Prostate gland (tissue), 2 donors: Measurements from ENCODE around the gene CPOX. TPM values are rescaled to one million over a fixed set of nuclear protein-coding genes. Genes with fewer than 3 reads are reported as not detected.

ENCODE experiments used
- DNase-seq: peaks from one replicate; pipeline ENCODE4 v3.0.0-alpha.2; 2019; ENCODE audit warnings: low spot score
- H3K27ac ChIP-seq, 2 donors: fragments of 200-600 bp; sonication (generic); 2 replicates each; pipeline ENCODE4 v1.5.1; 2017 to 2019
- H3K27me3 ChIP-seq: fragments of 200-600 bp; sonication (generic); replicated peaks from 2 replicates; pipeline ENCODE4 v1.5.1; 2019; ENCODE audit not compliant: insufficient read depth
- H3K36me3 ChIP-seq, 2 donors: fragments of 200-600 bp; sonication (generic); 1 replicate in 1 of 2; 2 replicates in 1 of 2; pipeline versions ENCODE4 v1.5.1 to v1.8.1; 2017 to 2019
- H3K4me1 ChIP-seq: fragments of 200-600 bp; sonication (generic); replicated peaks from 2 replicates; pipeline ENCODE4 v1.5.1; 2019
- H3K4me3 ChIP-seq, 2 donors: fragments of 200-600 bp; sonication (generic); 2 replicates each; pipeline ENCODE4 v1.5.1; 2017 to 2019
- H3K9me3 ChIP-seq: fragments of 200-600 bp; sonication (generic); 2 replicates; pipeline ENCODE4 v1.5.1; 2017
- CTCF ChIP-seq, 4 experiments: fragments of 200-600 bp in 2 of 4; fragments of 450-650 bp in 2 of 4; sonication (generic) in 2 of 4; IDR thresholded peaks; 1 replicate in 3 of 4; 2 replicates in 1 of 4; pipeline ENCODE4 v1.5.1; 2016 to 2019; ENCODE audit warnings: antibody characterized with exemption in 4 of 4, mild to moderate bottlenecking in 2 of 4, moderate library complexity in 2 of 4
- POLR2A ChIP-seq: fragments of 450-650 bp; IDR thresholded peaks from one replicate; pipeline ENCODE4 v1.6.1; 2016; ENCODE audit warnings: antibody characterized with exemption, mild to moderate bottlenecking
- POLR2AphosphoS5 ChIP-seq: sonication (generic); formaldehyde crosslinking; IDR thresholded peaks from one replicate; pipeline ENCODE4 v1.6.1; 2017; ENCODE audit warnings: antibody characterized with exemption
- WGBS: methylation state at CpG from one replicate; pipeline ENCODE4 v1.1.5; 2018; 5-methylcytosine and 5-hydroxymethylcytosine counted together
- intact Hi-C: fragments of 100-400 bp; cut with DNase I; formaldehyde crosslinking; loops from one replicate; pipeline ENCODE4 v1.14.2; 2022
- total RNA-seq, 2 donors: library from RNA; depleted of rRNA; stranded (reverse); fragments of >200 nt; gene quantifications; one replicate each; pipeline ENCODE4 v1.1.0, GENCODE V29; 2016

CPOX gene
- total RNA-seq, 2 donors from 2014 or later, result 25.3 to 25.6 TPM

GRCh38 chr3:98554580-98554979 lies 38.8 kb downstream of the CPOX start:
- Histone ChIP-seq H3K9me3 (no peaks in the 10 kb centered on the region), H3K4me1 (no peaks in the 10 kb centered on the region), H3K4me3 (no peak overlapping the region), H3K36me3 (no peaks in the 10 kb centered on the region), H3K27ac (no peak overlapping the region), H3K27me3 (no peaks in the 10 kb centered on the region)
- no peak for DNase-seq
- intact Hi-C loops, result no loop called here
- WGBS, result 67% methylated on average over 2 of the region's 2 CpGs
- TF ChIP-seq CTCF (IDR thresholded peaks at IDR 0.05), result no peak
- no peak for TF ChIP-seq POLR2AphosphoS5
- no peak for TF ChIP-seq POLR2A

GRCh38 chr3:98553753-98554152 lies 39.7 kb downstream of the CPOX start:
- Histone ChIP-seq H3K9me3 (no peaks in the 10 kb centered on the region), H3K4me1 (no peaks in the 10 kb centered on the region), H3K36me3 (no peaks in the 10 kb centered on the region), H3K27me3 (no peaks in the 10 kb centered on the region), H3K4me3 (no peak overlapping the region), H3K27ac (no peak overlapping the region)
- intact Hi-C loops, result no loop called here
- 86% methylated on average over 2 of the region's 2 CpGs for WGBS
- no peak for DNase-seq
- TF ChIP-seq CTCF (IDR thresholded peaks at IDR 0.05) (no peak), POLR2AphosphoS5 (no peak), POLR2A (no peak)

GRCh38 chr3:98553021-98553563 lies 40.3 kb downstream of the CPOX start:
- Histone ChIP-seq H3K36me3 (no peaks in the 10 kb centered on the region), H3K4me3 (no peak overlapping the region), H3K4me1 (no peaks in the 10 kb centered on the region), H3K27ac (no peak overlapping the region), H3K9me3 (no peaks in the 10 kb centered on the region), H3K27me3 (no peaks in the 10 kb centered on the region)
- WGBS, result 32% methylated on average over 6 of the region's 6 CpGs
- no peak for TF ChIP-seq POLR2AphosphoS5
- TF ChIP-seq POLR2A, result no peak
- no peak for TF ChIP-seq CTCF (IDR thresholded peaks at IDR 0.05)
- intact Hi-C loops, result no loop called here
- DNase-seq, result no peak

- Histone ChIP-seq H3K4me1 (no peaks in the 10 kb centered on the region), H3K27ac (no peak overlapping the region), H3K27me3 (no peaks in the 10 kb centered on the region), H3K9me3 (no peaks in the 10 kb centered on the region), H3K36me3 (no peaks in the 10 kb centered on the region), H3K4me3 (no peak overlapping the region)
- 63% methylated on average over 4 of the region's 4 CpGs for WGBS
- no peak for TF ChIP-seq POLR2AphosphoS5
- TF ChIP-seq CTCF (IDR thresholded peaks at IDR 0.05), result no peak
- no peak for TF ChIP-seq POLR2A
- intact Hi-C loops, result no loop called here
- no peak for DNase-seq
Measured at GRCh38 chr3:98552232-98553020, 41.0 kb downstream of the CPOX start.

- no peak for DNase-seq
- intact Hi-C loops, result no loop called here
- no peak overlapping the region for H3K27ac ChIP-seq
- H3K9me3 ChIP-seq, result no peaks in the 10 kb centered on the region
- 81% methylated on average over 3 of the region's 3 CpGs for WGBS
- H3K36me3 ChIP-seq, result no peaks in the 10 kb centered on the region
- TF ChIP-seq POLR2A (no peak), POLR2AphosphoS5 (no peak), CTCF (IDR thresholded peaks at IDR 0.05) (no peak)
- no peaks in the 10 kb centered on the region for H3K4me1 ChIP-seq
- no peaks in the 10 kb centered on the region for H3K27me3 ChIP-seq
- no peak overlapping the region for H3K4me3 ChIP-seq
Measured at GRCh38 chr3:98551754-98552153, 41.7 kb downstream of the CPOX start.
